Measurements from ENCODE around the gene MAMLD1. TPM values are rescaled to one million over a fixed set of nuclear protein-coding genes. Genes with fewer than 3 reads are reported as not detected.

MAMLD1 gene
- polyA plus RNA-seq, 1 experiment: 3.7 TPM

GRCh38 chrX:150547375-150548115 lies 184.4 kb downstream of the MAMLD1 start:
- Histone ChIP-seq H3K27me3 (ENCODE audit: control insufficient read depth, insufficient read depth, low read length) (no peaks in the 10 kb centered on the region), H3K4me3 (ENCODE audit: low read depth, low read length) (peak overlapping the region; percentile 27; the same call in 1 of the 2 replicates), H3K27ac (ENCODE audit: low read depth, low read length) (no peak overlapping the region), H3K9me3 (ENCODE audit: control insufficient read depth, insufficient read depth, low read length) (no peaks in the 10 kb centered on the region)
- ChIA-PET CTCF (interaction anchor here (2.1 kb wide), 1 partner anchor 609 kb away, joined by 7 read pairs; the partner anchor contains the start of gene EOLA2), POLR2A (no interaction called here)
- TF ChIP-seq, protein P1, sequence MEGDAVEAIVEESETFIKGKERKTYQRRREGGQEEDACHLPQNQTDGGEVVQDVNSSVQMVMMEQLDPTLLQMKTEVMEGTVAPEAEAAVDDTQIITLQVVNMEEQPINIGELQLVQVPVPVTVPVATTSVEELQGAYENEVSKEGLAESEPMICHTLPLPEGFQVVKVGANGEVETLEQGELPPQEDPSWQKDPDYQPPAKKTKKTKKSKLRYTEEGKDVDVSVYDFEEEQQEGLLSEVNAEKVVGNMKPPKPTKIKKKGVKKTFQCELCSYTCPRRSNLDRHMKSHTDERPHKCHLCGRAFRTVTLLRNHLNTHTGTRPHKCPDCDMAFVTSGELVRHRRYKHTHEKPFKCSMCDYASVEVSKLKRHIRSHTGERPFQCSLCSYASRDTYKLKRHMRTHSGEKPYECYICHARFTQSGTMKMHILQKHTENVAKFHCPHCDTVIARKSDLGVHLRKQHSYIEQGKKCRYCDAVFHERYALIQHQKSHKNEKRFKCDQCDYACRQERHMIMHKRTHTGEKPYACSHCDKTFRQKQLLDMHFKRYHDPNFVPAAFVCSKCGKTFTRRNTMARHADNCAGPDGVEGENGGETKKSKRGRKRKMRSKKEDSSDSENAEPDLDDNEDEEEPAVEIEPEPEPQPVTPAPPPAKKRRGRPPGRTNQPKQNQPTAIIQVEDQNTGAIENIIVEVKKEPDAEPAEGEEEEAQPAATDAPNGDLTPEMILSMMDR (IDR thresholded peaks at IDR 0.05; ENCODE audit: low read depth, low read length): no peak
- no peak for DNase-seq (ENCODE audit: low read depth, low spot score)

GRCh38 chrX:150548251-150548650 lies 185.1 kb downstream of the MAMLD1 start:
- no peaks in the 10 kb centered on the region for H3K9me3 ChIP-seq (ENCODE audit: control insufficient read depth, insufficient read depth, low read length)
- no peaks in the 10 kb centered on the region for H3K27me3 ChIP-seq (ENCODE audit: control insufficient read depth, insufficient read depth, low read length)
- TF ChIP-seq, protein P1 (IDR thresholded peaks at IDR 0.05; ENCODE audit: low read depth, low read length): no peak
- H3K27ac ChIP-seq (ENCODE audit: low read depth, low read length): no peak overlapping the region
- POLR2A ChIA-PET: no interaction called here
- DNase-seq (ENCODE audit: low read depth, low spot score): no peak
- no peak overlapping the region for H3K4me3 ChIP-seq (ENCODE audit: low read depth, low read length)
- CTCF ChIA-PET: interaction anchor here (2.1 kb wide), 1 partner anchor 610 kb away, joined by 7 read pairs; the partner anchor contains the start of gene EOLA2

GRCh38 chrX:150548684-150549083 lies 185.6 kb downstream of the MAMLD1 start:
- DNase-seq (ENCODE audit: low read depth, low spot score): no peak
- TF ChIP-seq, protein P1 (IDR thresholded peaks at IDR 0.05; ENCODE audit: low read depth, low read length): no peak
- no peak overlapping the region for H3K27ac ChIP-seq (ENCODE audit: low read depth, low read length)
- no peak overlapping the region for H3K4me3 ChIP-seq (ENCODE audit: low read depth, low read length)
- ChIA-PET CTCF (interaction anchor here (2.1 kb wide), 1 partner anchor 610 kb away, joined by 7 read pairs; the partner anchor contains the start of gene EOLA2), POLR2A (no interaction called here)
- H3K27me3 ChIP-seq (ENCODE audit: control insufficient read depth, insufficient read depth, low read length): no peaks in the 10 kb centered on the region
- no peaks in the 10 kb centered on the region for H3K9me3 ChIP-seq (ENCODE audit: control insufficient read depth, insufficient read depth, low read length)

DNA sequence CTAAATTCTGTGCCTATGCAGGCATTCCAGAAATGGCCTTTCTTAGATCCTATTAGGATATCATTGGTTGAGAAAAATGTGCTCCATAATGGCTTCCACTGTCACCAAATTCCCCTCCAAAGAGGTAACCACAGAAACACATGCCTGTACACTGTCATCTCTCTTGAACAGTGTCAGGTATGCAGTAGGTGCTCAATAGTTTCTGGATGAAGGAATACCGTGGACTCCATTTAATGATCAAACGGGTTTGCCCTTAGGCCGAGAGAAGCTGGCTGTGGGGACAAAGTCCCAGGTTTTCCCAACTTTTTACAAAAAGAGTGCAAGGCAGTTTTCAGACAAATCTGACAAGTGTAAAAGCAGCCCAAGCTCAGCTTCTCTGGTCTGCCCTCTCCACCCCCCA lies 188.8 kb downstream of the MAMLD1 start:
- Histone ChIP-seq H3K27me3 (ENCODE audit: control insufficient read depth, insufficient read depth, low read length) (no peaks in the 10 kb centered on the region), H3K27ac (ENCODE audit: low read depth, low read length) (no peak overlapping the region), H3K9me3 (ENCODE audit: control insufficient read depth, insufficient read depth, low read length) (no peaks in the 10 kb centered on the region), H3K4me3 (ENCODE audit: low read depth, low read length) (no peak overlapping the region)
- TF ChIP-seq, protein P1 (IDR thresholded peaks at IDR 0.05; ENCODE audit: low read depth, low read length): no peak
- POLR2A ChIA-PET: no interaction called here
- CTCF ChIA-PET: no interaction called here
- no peak for DNase-seq (ENCODE audit: low read depth, low spot score)

DNA sequence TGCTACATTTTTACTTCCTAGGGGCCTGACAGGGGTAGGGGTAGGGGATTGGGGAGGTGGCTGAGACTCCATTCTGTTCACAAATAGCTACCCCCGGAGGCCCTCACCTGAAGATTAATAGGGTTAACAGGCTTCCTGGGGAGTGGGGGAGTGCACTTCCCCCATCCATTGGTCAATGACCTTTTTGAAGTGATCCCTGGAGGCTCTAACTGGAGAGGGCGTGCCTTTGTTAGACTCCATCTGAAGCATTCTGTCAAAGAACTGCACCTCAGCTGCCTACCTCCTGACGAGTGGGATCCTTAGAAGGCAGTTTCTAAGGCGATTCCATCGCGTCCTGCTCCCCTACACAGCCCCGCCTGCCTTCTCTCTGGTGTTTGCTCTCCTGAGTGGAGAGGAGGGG lies 195.3 kb downstream of the MAMLD1 start:
- Histone ChIP-seq H3K4me3 (ENCODE audit: low read depth, low read length) (no peak overlapping the region), H3K9me3 (ENCODE audit: control insufficient read depth, insufficient read depth, low read length) (no peaks in the 10 kb centered on the region), H3K27ac (ENCODE audit: low read depth, low read length) (no peak overlapping the region), H3K27me3 (ENCODE audit: control insufficient read depth, insufficient read depth, low read length) (no peaks in the 10 kb centered on the region)
- TF ChIP-seq, protein P1 (IDR thresholded peaks at IDR 0.05; ENCODE audit: low read depth, low read length): no peak
- ChIA-PET POLR2A (interaction anchor here (0.6 kb wide), 1 partner anchor 159 kb away, joined by 5 read pairs; no protein-coding TSS in a partner anchor), CTCF (no interaction called here)
- no peak for DNase-seq (ENCODE audit: low read depth, low spot score)
